GM19240 (cell line): ENCODE data around the gene SLC51A.

ENCODE experiments used
- DNase-seq: peaks from one replicate; pipeline ENCODE4 v3.0.0; 2011; ENCODE audit warnings: low spot score; ENCODE audit not compliant: insufficient read length

The SLC51A gene

GRCh38 chr3:196215493-196216020 lies 777 bp upstream of the SLC51A start:
- DNase-seq: no peak

DNA sequence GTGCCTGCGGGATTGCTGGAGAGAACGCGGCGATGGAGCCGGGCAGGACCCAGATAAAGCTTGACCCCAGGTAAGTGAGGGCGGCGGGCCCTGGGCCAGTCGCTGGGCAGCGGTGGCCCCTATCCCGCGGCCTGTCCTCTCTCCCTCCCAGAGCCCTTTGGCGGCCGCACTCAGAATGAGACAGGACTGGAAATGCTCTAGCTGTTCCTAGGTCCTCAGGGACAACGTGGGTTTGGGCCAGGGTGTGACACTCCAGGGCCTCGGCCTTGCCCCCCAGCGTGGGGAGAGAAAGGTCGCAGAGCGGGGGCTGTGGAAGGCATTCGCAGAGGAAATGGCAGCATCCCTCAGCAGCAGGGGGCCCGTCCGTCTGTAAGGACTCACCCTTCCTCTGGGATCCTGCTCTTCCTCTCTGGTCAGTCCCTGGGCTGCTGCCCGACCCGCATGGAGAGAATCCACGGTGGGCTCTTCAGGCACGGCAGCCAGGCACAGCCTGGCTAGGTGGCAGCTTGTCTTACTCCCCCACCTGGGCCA lies 412 bp downstream of the SLC51A start:
- no peak for DNase-seq

DNA sequence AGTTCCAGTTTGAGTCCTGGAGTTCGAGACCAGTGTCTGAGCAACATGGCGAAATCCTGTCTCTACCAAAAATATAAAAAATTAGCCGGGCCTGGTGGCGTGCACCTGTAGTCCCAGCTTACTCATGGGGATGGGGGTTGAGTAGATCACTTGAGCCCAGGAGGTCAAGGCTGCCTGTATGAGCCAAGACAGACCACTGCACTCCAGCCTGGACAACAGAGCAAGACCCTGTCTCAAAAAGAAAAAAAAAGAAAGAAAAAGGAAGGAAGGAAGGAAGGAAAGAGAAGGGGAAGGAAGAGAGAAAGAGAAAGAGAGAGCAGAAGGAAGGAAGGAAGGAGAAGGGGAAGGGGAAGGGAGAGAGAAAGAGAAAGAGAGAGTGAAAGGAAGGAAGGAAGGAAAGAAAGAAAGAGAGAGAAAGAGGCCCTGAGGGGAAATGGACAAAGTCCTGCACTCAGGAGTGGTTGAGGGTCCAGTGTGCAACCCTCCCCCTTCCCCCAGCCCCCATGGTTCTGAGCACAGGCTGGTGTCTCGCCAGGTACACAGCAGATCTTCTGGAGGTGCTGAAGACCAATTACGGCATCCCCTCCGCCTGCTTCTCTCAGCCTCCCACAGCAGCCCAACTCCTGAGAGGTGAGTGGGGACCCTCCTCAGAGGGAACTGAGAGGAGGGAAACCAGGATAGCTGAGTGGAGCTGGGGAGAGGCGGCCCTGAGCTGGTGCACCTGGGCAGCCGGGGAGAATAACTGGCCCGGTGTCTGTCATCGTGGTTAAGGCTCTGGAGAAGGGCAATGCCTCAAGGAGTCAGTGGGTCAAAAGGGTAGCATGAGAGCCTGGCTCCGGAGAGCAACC lies 1.2 kb downstream of the SLC51A start:
- DNase-seq: no peak

DNA sequence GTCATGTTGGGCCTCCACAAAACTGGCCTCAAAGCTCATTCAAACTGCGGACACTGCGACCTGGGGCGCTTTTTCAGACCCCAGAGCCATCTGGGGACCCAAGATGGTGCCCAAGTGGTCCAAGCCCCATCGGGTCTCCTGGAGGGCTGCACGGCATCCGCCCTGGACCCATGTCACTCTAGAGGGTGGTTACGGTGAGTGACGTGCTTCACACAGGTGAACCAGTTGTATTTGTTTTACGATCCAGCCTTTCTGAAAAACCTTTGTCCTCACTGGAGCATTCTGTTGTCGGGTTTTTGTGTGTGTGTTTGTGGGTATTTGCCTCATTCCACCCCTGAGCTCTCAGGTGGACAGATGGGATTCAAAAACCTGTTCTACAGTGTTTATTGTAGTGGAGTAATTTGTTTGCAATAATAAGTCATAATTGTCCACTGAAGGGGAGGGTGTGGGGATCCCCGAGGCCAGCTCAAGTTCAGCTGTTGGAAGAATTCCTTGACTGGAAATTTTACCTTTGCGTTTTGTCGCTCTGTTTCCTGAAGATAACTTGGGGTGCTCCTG lies 1.9 kb downstream of the SLC51A start:
- no peak for DNase-seq

- DNase-seq: peak; percentile 71
These were observed 3.0 kb downstream of the SLC51A start for GRCh38 chr3:196219194-196219969.

- no peak for DNase-seq
These were observed 3.6 kb downstream of the SLC51A start for GRCh38 chr3:196219970-196220311.

DNA sequence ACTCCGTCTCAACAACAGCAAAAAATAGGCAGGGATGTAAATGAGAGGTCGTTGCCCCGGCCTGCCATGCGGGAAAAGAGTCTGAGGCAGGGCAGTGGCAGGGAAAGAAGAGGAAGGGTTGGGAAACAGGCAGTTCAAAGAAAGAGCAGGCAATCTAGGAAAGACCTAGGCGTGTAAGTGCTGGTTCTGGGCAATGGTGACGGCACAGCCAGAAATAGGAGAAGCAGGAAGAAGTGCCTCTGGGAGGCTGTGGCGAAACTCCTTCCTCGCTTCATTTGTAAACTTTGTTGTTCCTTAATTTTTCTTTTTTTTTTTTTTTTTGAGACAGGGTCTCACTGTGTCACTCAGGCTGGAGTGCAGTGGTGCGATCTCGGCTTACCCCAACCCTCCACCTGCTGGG lies 4.3 kb downstream of the SLC51A start:
- no peak for DNase-seq

- no peak for DNase-seq
These were observed 4.7 kb downstream of the SLC51A start for GRCh38 chr3:196220991-196221390.

DNA sequence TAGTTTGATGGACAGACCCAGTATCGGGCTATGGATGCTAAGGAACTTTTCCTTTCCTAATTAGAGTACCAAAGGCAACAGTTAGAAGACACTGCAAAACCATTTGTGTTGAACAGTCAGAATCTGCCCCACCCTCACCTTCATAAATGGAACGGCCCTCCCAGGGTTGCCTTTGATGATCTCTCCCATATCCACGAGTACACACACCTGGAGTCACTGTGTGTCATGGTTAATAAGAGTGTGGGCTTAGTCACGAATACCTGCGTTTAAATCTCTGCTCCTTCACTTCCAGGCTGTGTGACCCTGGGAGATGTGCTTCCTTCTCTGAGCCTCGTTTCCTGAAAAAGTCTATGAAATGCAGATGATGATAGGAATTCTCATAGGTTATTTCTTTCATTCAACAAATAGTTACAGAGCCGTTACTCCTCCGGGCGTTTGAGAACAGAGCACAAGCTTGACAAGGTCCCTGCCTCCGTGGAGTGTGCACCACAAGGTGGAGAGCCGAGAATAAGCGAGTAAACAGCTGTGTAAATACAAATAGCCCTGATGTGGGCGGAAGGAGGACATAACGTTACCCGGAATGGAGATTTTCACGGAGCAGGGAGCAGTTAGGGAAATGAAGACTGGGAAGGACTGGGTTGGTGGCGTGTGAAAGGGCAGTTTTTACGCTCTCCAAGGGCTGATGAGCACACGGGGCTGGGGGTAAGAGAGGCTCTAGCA lies 6.7 kb downstream of the SLC51A start:
- no peak for DNase-seq

- no peak for DNase-seq
These were observed 8.8 kb downstream of the SLC51A start for GRCh38 chr3:196225086-196225485.

GRCh38 chr3:196225763-196226364 lies 9.5 kb downstream of the SLC51A start:
- DNase-seq: no peak

- DNase-seq: no peak
These were observed 10.8 kb downstream of the SLC51A start for GRCh38 chr3:196227121-196227561.

DNA sequence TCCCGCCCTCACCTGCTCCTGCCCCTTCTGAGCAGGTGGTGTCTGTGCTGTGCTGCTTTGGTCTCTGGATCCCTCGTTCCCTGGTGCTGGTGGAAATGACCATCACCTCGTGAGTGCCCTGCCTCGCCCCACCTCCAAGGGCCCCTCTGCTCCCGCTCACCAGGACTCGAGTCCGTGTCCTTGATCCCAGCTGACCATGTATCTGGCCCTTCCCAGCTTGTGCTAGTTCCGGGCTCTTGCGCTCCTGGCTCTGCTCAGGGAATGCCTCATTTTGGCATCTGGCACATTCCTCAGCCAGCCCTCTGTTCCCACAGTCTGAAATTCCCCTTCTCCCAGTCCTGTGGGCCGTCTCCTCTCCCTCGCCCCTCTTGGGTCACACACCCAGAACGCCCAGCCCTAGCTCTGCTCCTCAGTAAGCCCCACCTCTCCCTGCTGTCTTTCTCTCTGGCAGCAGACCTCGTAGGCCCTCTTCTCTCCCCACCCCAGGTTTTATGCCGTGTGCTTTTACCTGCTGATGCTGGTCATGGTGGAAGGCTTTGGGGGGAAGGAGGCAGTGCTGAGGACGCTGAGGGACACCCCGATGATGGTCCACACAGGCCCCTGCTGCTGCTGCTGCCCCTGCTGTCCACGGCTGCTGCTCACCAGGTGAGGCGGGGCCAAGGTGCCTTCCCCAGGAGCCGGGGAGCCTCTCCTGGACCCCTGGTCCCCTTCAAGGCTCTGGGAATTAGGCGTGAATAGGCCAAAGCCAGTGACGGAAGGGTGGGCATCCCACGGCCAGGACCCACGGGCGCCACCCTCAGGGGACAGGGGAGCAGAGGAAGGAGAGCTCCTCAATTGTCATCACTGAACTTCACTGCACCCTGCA lies 11.5 kb downstream of the SLC51A start:
- DNase-seq: no peak

- no peak for DNase-seq
These were observed 16.0 kb downstream of the SLC51A start for GRCh38 chr3:196232154-196232881.

- DNase-seq: no peak
These were observed 16.5 kb downstream of the SLC51A start for GRCh38 chr3:196232882-196233251.

GRCh38 chr3:196235452-196236122 lies 19.3 kb downstream of the SLC51A start:
- DNase-seq: no peak

DNA sequence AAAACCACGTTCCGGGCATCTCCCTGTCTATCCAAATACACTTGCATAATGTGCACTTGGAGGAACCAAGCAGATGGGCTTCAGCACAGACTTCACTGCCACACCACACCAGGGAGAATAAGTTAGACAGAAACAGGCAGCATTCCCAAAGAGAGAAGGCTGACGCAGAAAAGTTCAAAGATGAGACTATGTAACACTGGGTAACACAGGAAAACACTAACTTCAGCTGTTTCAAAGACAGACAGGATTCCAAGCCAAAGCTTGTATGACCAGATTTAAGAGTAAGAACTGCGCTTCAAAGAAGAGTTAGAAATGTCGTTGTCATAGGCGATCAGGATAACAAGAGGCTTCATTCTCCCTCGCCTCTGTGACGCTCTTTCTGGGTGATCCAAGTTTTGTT lies 19.9 kb downstream of the SLC51A start:
- no peak for DNase-seq

DNA sequence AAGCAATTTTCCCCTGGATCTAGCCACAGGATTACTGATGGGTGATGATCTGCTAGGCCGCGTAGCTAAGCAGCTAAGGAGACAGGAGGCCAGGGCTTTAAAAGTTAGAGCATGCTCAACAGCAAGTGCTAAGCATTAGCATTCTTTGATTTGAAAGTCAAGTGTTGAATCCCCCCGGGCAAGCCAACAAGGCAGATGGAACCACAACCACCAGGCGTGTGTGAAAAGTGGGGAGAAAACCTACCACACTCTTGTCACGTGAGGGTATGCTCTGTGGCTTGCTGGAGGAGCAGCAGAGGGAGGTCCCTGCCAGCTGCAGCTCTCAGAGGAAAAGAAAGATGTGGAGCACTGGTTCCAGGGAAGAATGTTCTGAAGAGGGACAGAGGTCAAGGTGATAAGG lies 20.9 kb downstream of the SLC51A start:
- DNase-seq: no peak
